Endothelial cell of umbilical vein (primary cell): ENCODE data around the gene SEMA6C. TPM values are rescaled to one million over a fixed set of nuclear protein-coding genes. Genes with fewer than 3 reads are reported as not detected.
"Not testable (repeated sequence)": the region's sequence is repeated elsewhere in the genome, so short reads cannot be mapped to it uniquely, and the experiment has no call there.

ENCODE experiments used
- BruUV-seq: library from RNA; stranded (reverse); fragments of 400-500 nt; replicated peaks from 2 replicates; lab custom pipeline; 2021; lab: Mats Ljungman, UMichigan
- CTCF ChIA-PET: fragments of 300-600, 350-600 bp; sonication (Branson Sonifier 250); formaldehyde crosslinking; loops from one replicate; lab custom pipeline; 2021; ENCODE audit warnings: antibody characterized with exemption, inconsistent platforms; lab: Charles Lee
- POLR2A ChIA-PET: fragments of 300-600, 350-600 bp; sonication (Branson Sonifier 250); formaldehyde crosslinking; loops from one replicate; lab custom pipeline; 2021; ENCODE audit warnings: antibody characterized with exemption, inconsistent platforms; lab: Charles Lee
- DNase-seq: peaks from one replicate; pipeline ENCODE4 v3.0.0-alpha.2; 2011; ENCODE audit warnings: low read depth, low spot score
- FAIRE-seq: peaks from 2 replicates; lab custom pipeline; 2011; peaks lifted over from hg19 to GRCh38; lab: Jason Lieb, UNC
- H2AFZ ChIP-seq: 2 replicates; pipeline ENCODE4 v1.6.0; 2012; ENCODE audit warnings: low read depth, low read length, control low read depth, inconsistent platforms
- H3K27ac ChIP-seq: 2 replicates; pipeline ENCODE4 v1.5.1; 2011; ENCODE audit warnings: low read depth, mild to moderate bottlenecking, control low read depth, low read length, moderate library complexity; ENCODE audit not compliant: insufficient read depth
- H3K27me3 ChIP-seq, 2 experiments: 2 replicates each; pipeline versions ENCODE4 v1.6.0 to v1.6.1; 2011; ENCODE audit warnings: low read length in 2 of 2, mixed read lengths in 1 of 2; ENCODE audit not compliant: control insufficient read depth in 2 of 2, insufficient read depth in 2 of 2
- H3K36me3 ChIP-seq, 2 experiments: 2 replicates in 1 of 2; 3 replicates in 1 of 2; pipeline ENCODE4 v1.5.1; 2011; ENCODE audit warnings: low read length in 2 of 2, mild to moderate bottlenecking in 1 of 2, moderate library complexity in 1 of 2; ENCODE audit not compliant: control insufficient read depth in 2 of 2, insufficient read depth in 2 of 2; ENCODE audit errors: extremely low read depth in 1 of 2
- H3K4me1 ChIP-seq: 3 replicates; pipeline ENCODE4 v1.5.1; 2011; ENCODE audit warnings: mild to moderate bottlenecking, low read length; ENCODE audit not compliant: control insufficient read depth, insufficient read depth; ENCODE audit errors: extremely low read depth
- H3K4me2 ChIP-seq: 2 replicates; pipeline ENCODE4 v1.6.1; 2011; ENCODE audit warnings: low read length, control low read depth, mixed read lengths; ENCODE audit not compliant: insufficient read depth
- H3K4me3 ChIP-seq, 3 experiments: fragments of 200-600 bp in 1 of 3; sonication (generic), shearing (Covaris generic) in 1 of 3; replicated peaks in 1 of 3; 2 replicates each; pipeline ENCODE4 v1.5.1; 2011 to 2016; ENCODE audit warnings: control low read depth in 3 of 3, low read length in 3 of 3, mild to moderate bottlenecking in 2 of 3, inconsistent platforms in 1 of 3, low read depth in 1 of 3, moderate library complexity in 1 of 3; ENCODE audit not compliant: insufficient read depth in 1 of 3
- H3K79me2 ChIP-seq: 2 replicates; pipeline ENCODE4 v1.6.0; 2012; ENCODE audit warnings: low read length, inconsistent platforms; ENCODE audit not compliant: control insufficient read depth, insufficient read depth
- H3K9ac ChIP-seq: replicated peaks from 2 replicates; pipeline ENCODE3; 2011; ENCODE audit warnings: low read length, control low read depth; ENCODE audit not compliant: insufficient read depth; ENCODE audit errors: extremely low read depth
- H3K9me1 ChIP-seq: replicated peaks from 3 replicates; pipeline ENCODE4 v1.6.0; 2011; ENCODE audit warnings: mild to moderate bottlenecking, low read length; ENCODE audit not compliant: control insufficient read depth, insufficient read depth; ENCODE audit errors: extremely low read depth
- H3K9me3 ChIP-seq: replicated peaks from 2 replicates; pipeline ENCODE4 v1.5.1; 2012; ENCODE audit warnings: low read length, inconsistent platforms; ENCODE audit not compliant: control insufficient read depth, insufficient read depth
- H4K20me1 ChIP-seq: replicated peaks from 2 replicates; pipeline ENCODE3; 2011; ENCODE audit warnings: mild to moderate bottlenecking, low read length; ENCODE audit not compliant: control insufficient read depth, insufficient read depth; ENCODE audit errors: extremely low read depth
- CTCF ChIP-seq, 2 donors: IDR thresholded peaks; 1 replicate in 1 of 2; 2 replicates in 1 of 2; pipeline ENCODE4 v1.5.1; 2011; ENCODE audit warnings: low read length in 2 of 2, mild to moderate bottlenecking in 2 of 2, moderate library complexity in 2 of 2, control low read depth in 1 of 2, inconsistent platforms in 1 of 2, low read depth in 1 of 2; ENCODE audit not compliant: insufficient read depth in 1 of 2; ENCODE audit errors: extremely low read depth in 1 of 2
- EZH2 ChIP-seq: IDR thresholded peaks from 2 replicates; pipeline ENCODE4 v1.6.1; 2012; ENCODE audit warnings: borderline replicate concordance, low read depth, mild to moderate bottlenecking, moderate library complexity, low read length, inconsistent platforms; ENCODE audit not compliant: severe bottlenecking
- FOS ChIP-seq: IDR thresholded peaks from 2 replicates; pipeline ENCODE4 v1.6.1; 2011; ENCODE audit warnings: mild to moderate bottlenecking, low read length, moderate library complexity, borderline replicate concordance; ENCODE audit not compliant: insufficient read depth
- GATA2 ChIP-seq: IDR thresholded peaks from 2 replicates; pipeline ENCODE4 v1.7.0; 2011; ENCODE audit warnings: low read depth, mild to moderate bottlenecking, moderate library complexity, mixed read lengths, low read length; ENCODE audit not compliant: insufficient read length, insufficient read depth
- JUN ChIP-seq: IDR thresholded peaks from 2 replicates; pipeline ENCODE4 v1.6.1; 2011; ENCODE audit warnings: borderline replicate concordance, low read depth; ENCODE audit not compliant: insufficient read length, insufficient read depth
- MAX ChIP-seq: IDR thresholded peaks from 2 replicates; pipeline ENCODE4 v1.6.1; 2011; ENCODE audit not compliant: insufficient read depth, insufficient read length
- MYC ChIP-seq: IDR thresholded peaks from one replicate; pipeline ENCODE4 v1.6.1; 2011; ENCODE audit warnings: mild to moderate bottlenecking, low read depth, low read length
- POLR2A ChIP-seq: IDR thresholded peaks from 2 replicates; pipeline ENCODE4 v1.6.1; 2012; ENCODE audit warnings: low read depth, mild to moderate bottlenecking, control low read depth, low read length
- POLR2AphosphoS5 ChIP-seq: IDR thresholded peaks from 2 replicates; pipeline ENCODE4 v1.6.1; 2012; ENCODE audit warnings: low read depth, mild to moderate bottlenecking, control low read depth, low read length, moderate library complexity; ENCODE audit not compliant: insufficient read depth
- dilution Hi-C: fragments of 300-500 bp; cut with MboI; formaldehyde crosslinking; loops from one replicate; pipeline ENCODE4 v1.15.0; 2019; ENCODE audit warnings: low sequenced_read_pairs; ENCODE audit not compliant: extremely low pct_ligation_motif_present
- intact Hi-C: fragments of 100-400 bp; cut with micrococcal nuclease; formaldehyde crosslinking; loops from one replicate; pipeline ENCODE4 v1.10.0; 2022
- polyA plus RNA-seq, 4 experiments: library from polyadenylated mRNA; depleted of rRNA in 3 of 4; stranded (reverse) in 3 of 4; unstranded in 1 of 4; fragments of >200 nt; gene quantifications; 2 replicates each; pipeline versions ENCODE4 v1.2.1 to v1.2.3, GENCODE V29; 2011 to 2012; ENCODE audit warnings: missing spikeins in 1 of 4
- total RNA-seq: library from RNA; stranded (reverse); gene quantifications from 2 replicates; pipeline ENCODE4 v1.2.3, GENCODE V29; 2021

The SEMA6C gene
- total and polyA plus RNA-seq, 2 donors (not counting 3 experiments of a cell fraction or from before 2014, with no cell fraction given), result 53.0 to 71.9 TPM

- H3K79me2 ChIP-seq, result peaks cover 15% of the 10 kb centered on the region
- POLR2A ChIA-PET, result interaction anchor here (0.7 kb wide), 1 partner anchor 188 kb away, joined by 5 read pairs; no protein-coding TSS in a partner anchor
- H3K4me2 ChIP-seq, result peak overlapping the region; percentile 21
- H3K9me1 ChIP-seq, dilution Hi-C loops, H2AFZ ChIP-seq, H4K20me1 ChIP-seq, H3K27me3 ChIP-seq, BruUV-seq, H3K36me3 ChIP-seq, FAIRE-seq, H3K9me3 ChIP-seq: not testable (repeated sequence)
- CTCF ChIA-PET, result interaction anchor here (0.8 to 3.2 kb wide), 7 partner anchors 33 to 146 kb away, joined by 3 to 45 read pairs (median 5); partner anchors contain the start of gene ZNF687
- TF ChIP-seq FOS (peak; percentile 39), JUN (peak; percentile 12)
- peak overlapping the region; percentile 28 for H3K9ac ChIP-seq
- H3K4me3 ChIP-seq, result peak overlapping the region in 1 of 3 experiments; percentile 31
- peaks cover 13% of the 10 kb centered on the region for H3K4me1 ChIP-seq
- peak overlapping the region; percentile 51 for H3K27ac ChIP-seq
- DNase-seq, result peak; percentile 50
- intact Hi-C loops, result loop anchor here (5.0 to 10.0 kb wide), 2 partner anchors 132 to 960 kb away; partner anchors contain the start of genes ANP32E and PI4KB
These were observed 48.6 kb upstream of the SEMA6C start for GRCh38 chr1:151194894-151195594.

- Histone ChIP-seq H3K27ac (no peak overlapping the region), H3K4me3 (no peak overlapping the region), H3K9me1 (no peaks in the 10 kb centered on the region), H3K9ac (no peak overlapping the region), H3K4me1 (peaks cover 12% of the 10 kb centered on the region), H3K36me3 (no peaks in the 10 kb centered on the region), H3K79me2 (peaks cover 14% of the 10 kb centered on the region), H2AFZ (no peak overlapping the region), H3K27me3 (no peaks in the 10 kb centered on the region), H3K4me2 (no peak overlapping the region), H4K20me1 (no peaks in the 10 kb centered on the region), H3K9me3 (no peaks in the 10 kb centered on the region)
- ChIA-PET POLR2A (no interaction called here), CTCF (no interaction called here)
- no peak for FAIRE-seq
- TF ChIP-seq MYC, result no peak
- no peak for TF ChIP-seq GATA2
- no peak for TF ChIP-seq MAX
- TF ChIP-seq CTCF (IDR thresholded peaks at IDR 0.05; ENCODE audit: extremely low read depth in 1 of 2, insufficient read depth in 1 of 2, low read depth in 1 of 2, low read length in 2 of 2), result no peak
- TF ChIP-seq POLR2A, result no peak
- no peak for TF ChIP-seq EZH2
- no peak for TF ChIP-seq POLR2AphosphoS5
- no peak for TF ChIP-seq FOS
- TF ChIP-seq JUN, result no peak
- dilution Hi-C loops (no loop called here), intact Hi-C loops (loop anchor here (10.0 kb wide), 1 partner anchor 959 kb away; the partner anchor contains the start of gene ANP32E)
- no TSS peak for BruUV-seq
- no peak for DNase-seq
These were observed 47.4 kb upstream of the SEMA6C start for GRCh38 chr1:151193856-151194255.
